GM19455 (cell line): ENCODE measurements around the gene TNFAIP3.
"Not testable (repeated sequence)": the region's sequence is repeated elsewhere in the genome, so short reads cannot be mapped to it uniquely, and the experiment has no call there.

Source experiments
- ATAC-seq: cut with Tn5 transposase; IDR thresholded peaks from one replicate; pipeline ENCODE4 v1.9.1; 2021; ENCODE audit not compliant: unreplicated experiment

Gene TNFAIP3

GRCh38 chr6:137877113-137877512 lies 10.1 kb downstream of the TNFAIP3 start:
- ATAC-seq = no peak

DNA sequence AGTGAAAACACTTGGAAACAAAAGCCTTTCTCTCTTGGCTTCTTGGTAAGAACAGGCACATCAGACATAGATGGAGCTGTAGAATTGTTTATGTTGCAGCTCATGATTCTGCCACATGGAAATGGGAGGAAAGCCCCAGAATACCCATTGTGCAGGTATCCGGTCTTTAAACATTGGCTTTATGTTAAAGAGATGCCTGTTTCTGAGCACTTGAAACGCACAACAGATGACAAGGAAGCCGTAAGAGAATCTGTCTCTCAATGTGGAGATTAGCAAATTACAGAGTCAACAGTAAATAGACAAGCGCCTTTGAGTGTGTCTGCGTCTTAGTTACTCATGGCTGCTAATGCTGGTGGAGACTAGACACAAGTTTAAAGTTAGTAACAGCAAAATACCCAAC lies 10.5 kb downstream of the TNFAIP3 start:
- no peak for ATAC-seq

DNA sequence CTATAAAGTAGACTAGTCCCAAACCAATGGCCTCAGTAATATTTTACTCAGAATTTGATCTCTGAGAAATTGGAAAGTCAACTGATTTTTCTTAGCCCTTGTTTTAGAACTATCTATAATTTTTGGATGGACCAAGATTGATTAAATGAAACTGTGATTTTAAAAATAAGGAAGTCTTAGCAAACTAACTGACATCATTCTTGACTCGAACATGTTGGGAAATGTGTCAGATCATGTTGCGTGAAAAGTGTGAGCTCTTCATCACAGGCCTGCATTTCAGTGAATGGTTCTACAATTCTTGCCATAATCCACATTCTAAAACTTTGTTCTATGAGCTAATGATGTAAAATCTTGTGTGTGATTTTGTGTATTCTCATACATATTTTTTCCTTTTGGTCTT lies 11.0 kb downstream of the TNFAIP3 start:
- ATAC-seq = no peak

DNA sequence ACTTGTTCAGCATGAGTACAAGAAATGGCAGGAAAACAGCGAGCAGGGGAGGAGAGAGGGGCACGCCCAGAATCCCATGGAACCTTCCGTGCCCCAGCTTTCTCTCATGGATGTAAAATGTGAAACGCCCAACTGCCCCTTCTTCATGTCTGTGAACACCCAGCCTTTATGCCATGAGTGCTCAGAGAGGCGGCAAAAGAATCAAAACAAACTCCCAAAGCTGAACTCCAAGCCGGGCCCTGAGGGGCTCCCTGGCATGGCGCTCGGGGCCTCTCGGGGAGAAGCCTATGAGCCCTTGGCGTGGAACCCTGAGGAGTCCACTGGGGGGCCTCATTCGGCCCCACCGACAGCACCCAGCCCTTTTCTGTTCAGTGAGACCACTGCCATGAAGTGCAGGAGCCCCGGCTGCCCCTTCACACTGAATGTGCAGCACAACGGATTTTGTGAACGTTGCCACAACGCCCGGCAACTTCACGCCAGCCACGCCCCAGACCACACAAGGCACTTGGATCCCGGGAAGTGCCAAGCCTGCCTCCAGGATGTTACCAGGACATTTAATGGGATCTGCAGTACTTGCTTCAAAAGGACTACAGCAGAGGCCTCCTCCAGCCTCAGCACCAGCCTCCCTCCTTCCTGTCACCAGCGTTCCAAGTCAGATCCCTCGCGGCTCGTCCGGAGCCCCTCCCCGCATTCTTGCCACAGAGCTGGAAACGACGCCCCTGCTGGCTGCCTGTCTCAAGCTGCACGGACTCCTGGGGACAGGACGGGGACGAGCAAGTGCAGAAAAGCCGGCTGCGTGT lies 11.6 kb downstream of the TNFAIP3 start:
- no peak for ATAC-seq

- ATAC-seq = no peak
Observed at GRCh38 chr6:137879299-137879698, 12.2 kb downstream of the TNFAIP3 start.

- ATAC-seq = no peak
Observed at GRCh38 chr6:137879885-137880745, 13.1 kb downstream of the TNFAIP3 start.

GRCh38 chr6:137880746-137881521 lies 13.9 kb downstream of the TNFAIP3 start:
- no peak for ATAC-seq

DNA sequence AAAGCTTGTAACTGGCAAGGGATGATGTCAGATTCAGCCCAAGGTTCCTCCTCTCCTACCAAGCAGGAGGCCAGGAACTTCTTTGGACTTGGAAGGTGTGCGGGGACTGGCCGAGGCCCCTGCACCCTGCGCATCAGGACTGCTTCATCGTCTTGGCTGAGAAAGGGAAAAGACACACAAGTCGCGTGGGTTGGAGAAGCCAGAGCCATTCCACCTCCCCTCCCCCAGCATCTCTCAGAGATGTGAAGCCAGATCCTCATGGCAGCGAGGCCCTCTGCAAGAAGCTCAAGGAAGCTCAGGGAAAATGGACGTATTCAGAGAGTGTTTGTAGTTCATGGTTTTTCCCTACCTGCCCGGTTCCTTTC lies 14.4 kb downstream of the TNFAIP3 start:
- ATAC-seq = no peak

- ATAC-seq = no peak
Observed at GRCh38 chr6:137882225-137882961, 15.3 kb downstream of the TNFAIP3 start.

DNA sequence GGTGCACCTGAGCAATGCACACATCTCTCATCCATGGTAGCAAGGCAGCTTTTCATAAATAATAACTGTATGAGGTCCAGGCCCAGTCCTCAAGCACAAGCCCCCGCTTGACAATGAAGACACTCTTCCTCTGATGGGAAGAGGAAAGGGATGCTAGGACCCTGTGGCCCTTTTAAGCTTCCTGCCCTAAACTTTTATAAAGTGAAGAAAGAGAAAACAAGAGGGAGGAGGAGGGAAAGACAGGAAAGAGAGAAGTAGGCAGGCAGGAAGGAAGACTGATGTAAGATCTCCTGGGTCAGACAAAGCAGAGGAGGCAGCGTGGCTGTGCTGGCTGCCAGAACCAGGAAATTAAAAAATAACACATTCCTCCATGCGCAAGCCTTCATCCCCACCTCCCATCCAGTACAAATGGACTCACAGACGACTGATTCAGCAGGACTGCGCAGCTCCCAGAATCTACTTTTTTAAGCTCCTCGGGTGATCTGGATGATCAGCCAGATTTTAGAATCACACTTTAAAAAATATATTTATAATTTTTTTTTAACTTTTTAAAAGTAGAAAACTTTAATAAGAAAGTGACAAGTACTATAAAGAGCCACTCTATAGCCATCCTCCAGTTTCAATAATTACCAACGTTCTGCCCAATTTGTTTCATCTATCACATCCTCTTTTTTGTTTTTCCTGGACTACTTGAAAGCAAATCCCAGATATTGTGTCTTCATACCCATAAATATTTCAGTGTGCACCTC lies 16.5 kb downstream of the TNFAIP3 start:
- no peak for ATAC-seq

DNA sequence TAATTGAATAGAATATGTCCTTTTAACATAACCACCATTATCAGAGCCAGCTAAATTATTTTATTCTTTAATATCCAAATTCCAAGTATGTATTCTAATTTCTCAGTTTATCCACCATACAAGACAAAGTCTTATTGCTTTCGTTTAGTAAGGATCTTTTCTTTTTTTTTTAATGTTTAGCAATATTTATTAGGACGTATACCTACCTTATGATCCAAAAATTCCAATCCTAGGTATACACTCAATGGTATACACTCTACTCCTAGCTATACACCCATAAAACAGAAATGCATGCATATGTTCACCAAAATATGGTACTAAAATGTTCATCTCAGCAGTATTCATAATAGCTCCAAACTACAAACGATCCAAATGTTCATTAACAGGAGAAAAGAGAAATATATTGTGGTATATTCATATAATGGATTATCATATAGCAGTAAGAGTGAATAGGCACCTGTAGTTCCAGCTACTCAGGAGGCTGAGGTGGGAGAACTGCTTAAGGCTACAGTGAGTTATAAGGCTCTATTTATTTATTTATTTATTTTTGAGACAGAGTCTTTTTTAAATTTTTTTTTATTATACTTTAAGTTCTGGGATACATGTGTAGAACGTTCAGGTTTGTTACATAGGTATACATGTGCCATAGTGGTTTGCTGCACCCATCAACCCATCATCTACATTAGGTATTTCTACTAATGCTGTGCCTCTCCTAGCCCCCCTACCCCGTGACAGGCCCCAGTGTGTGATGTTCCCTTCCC lies 17.3 kb downstream of the TNFAIP3 start:
- ATAC-seq = no peak

DNA sequence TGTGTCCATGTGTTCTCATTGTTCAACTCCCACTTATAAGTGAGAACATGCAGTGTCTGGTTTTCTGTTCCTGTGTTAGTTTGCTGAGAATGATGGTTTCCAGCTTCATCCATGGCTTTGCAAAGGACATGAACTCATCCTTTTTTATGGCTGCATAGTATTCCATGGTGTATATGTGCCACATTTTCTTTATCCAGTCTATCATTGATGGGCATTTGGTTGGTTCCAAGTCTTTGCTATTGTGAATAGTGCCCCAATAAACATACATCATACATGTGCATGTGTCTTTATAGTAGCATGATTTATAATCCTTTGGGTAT lies 17.8 kb downstream of the TNFAIP3 start:
- not testable (repeated sequence) for ATAC-seq

- not testable (repeated sequence) for ATAC-seq
Observed at GRCh38 chr6:137886226-137886625, 19.2 kb downstream of the TNFAIP3 start.

DNA sequence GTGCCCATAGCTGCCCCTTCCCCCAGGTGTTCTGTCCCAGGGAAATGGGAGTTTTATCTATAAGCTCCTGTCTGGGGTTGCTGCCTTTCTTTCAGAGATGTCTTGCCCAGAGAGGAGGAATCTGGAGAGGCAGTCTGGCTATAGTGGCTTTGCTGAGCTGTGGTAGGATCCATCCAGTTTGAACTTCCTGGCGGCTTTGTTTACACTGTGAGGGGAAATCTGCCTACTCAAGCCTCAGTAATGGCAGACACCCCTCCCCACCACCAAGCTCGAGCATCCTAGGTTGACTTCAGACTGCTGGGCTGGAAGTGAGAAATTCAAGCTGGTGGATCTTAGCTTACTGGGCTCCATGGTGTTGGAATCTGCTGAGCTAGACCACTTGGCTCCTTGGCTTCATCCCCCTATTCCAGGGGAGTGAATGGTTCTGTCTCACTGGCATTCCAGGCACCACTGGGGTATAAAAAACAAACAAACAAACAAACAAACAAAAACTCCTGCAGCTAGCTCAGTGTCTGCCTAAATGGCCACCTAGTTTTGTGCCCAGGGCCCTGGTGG lies 24.0 kb downstream of the TNFAIP3 start:
- no peak for ATAC-seq

- no peak for ATAC-seq
Observed at GRCh38 chr6:137892271-137892708, 25.2 kb downstream of the TNFAIP3 start.

DNA sequence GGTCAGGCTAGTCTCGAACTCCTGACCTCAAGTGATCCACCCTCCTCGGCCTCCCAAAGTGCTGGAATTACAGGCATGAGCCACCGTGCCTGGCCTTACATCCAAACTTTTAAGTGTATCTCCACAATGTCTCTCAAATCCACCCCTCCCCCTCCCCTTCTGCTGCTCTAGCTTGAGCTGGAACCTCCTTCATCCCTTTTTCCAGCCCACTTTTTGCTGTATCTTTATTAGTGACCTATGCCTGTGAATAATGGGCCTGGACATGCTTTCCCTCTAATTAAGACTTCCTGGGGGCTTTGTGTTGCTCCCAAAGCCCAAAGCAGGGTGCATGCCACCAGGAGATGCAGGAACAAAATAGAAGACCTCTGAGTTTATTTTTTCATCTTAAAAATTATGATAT lies 26.1 kb downstream of the TNFAIP3 start:
- ATAC-seq = no peak

DNA sequence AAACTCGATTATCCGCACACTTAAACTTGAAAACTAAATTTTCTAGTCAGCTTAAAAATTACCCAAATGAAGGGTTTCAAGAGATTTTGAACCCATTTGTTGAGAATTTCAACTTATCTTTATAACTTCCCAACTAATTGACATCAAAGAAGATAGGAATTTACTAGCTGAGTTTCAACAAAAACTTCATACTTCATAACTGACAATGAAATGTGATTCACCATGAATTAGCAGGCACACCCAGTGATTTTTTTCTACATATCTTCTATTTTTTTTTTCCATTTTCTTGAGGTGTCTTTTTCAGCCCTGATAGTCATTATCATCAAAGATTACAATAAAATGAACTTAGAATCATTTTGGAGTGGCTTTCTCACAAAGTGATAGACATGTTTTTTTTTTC lies 26.7 kb downstream of the TNFAIP3 start:
- ATAC-seq = no peak

DNA sequence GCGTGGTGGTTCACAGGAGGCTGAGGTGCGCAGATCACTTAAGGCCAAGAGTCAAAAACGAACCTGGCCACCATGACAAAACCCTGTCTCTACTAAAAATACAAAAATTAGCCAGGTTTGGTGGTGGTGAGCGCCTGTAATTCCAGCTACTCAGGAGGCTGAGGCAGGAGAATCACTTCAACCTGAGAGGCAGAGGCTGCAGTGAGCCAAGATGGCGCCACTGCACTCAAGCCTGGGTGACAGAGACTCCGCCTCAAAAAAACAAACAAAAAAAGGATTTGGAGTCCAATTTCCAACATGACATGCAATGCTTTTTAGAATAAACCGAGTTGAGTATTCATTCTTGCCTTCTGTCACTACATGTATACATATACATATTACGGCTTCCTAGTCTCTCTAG lies 27.3 kb downstream of the TNFAIP3 start:
- ATAC-seq = not testable (repeated sequence)

DNA sequence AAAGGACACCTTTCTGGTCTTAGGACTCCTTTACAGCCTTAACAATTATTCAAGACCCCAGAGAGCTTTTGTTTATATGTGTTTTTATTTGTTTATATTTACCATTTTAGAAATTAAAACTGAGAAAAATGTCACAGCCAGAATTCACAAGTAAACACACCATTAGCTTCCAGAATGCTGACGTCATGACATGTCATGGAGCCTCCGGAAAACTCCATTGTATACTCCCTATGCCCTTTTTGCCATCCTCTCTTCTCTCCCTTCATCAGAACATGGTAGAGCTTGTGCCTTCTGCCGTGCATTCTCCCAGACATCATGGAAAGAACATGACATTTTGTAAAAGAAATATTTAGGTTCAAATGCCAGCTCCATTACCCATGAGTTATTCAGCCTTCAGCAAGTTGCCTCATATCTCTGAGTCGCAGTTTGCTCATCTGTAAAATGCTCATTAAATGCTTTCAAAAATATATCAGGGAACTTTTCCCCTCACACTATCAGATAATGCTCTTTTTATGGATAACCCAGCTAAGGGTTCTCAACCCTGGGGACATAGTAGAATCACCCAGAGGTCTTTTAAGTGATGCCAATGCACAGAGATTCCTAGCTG lies 27.8 kb downstream of the TNFAIP3 start:
- no peak for ATAC-seq
